ENCODE data around the gene HOXB3. TPM values are rescaled to one million over a fixed set of nuclear protein-coding genes. Genes with fewer than 3 reads are reported as not detected.

The HOXB3 gene
- total RNA-seq, 4 donors from 2014 or later = 4.0 to 12.4 (median 4.9) TPM

- TF ChIP-seq CTCF (IDR thresholded peaks at IDR 0.05; ENCODE audit: low read depth) = no peak
These were observed 18.8 kb downstream of the HOXB3 start for GRCh38 chr17:48571024-48571818.

GRCh38 chr17:48570325-48571023 is 19.6 kb downstream of the HOXB3 start:
- TF ChIP-seq CTCF (IDR thresholded peaks at IDR 0.05; ENCODE audit: low read depth) = no peak

GRCh38 chr17:48569674-48570324 is 20.2 kb downstream of the HOXB3 start:
- no peak for TF ChIP-seq CTCF (IDR thresholded peaks at IDR 0.05; ENCODE audit: low read depth)

- TF ChIP-seq CTCF (IDR thresholded peaks at IDR 0.05; ENCODE audit: low read depth) = no peak
These were observed 20.8 kb downstream of the HOXB3 start for GRCh38 chr17:48569240-48569582.

- no peak for TF ChIP-seq CTCF (IDR thresholded peaks at IDR 0.05; ENCODE audit: low read depth)
These were observed 21.4 kb downstream of the HOXB3 start for GRCh38 chr17:48568499-48569239.

- TF ChIP-seq CTCF (IDR thresholded peaks at IDR 0.05; ENCODE audit: low read depth) = no peak
These were observed 22.2 kb downstream of the HOXB3 start for GRCh38 chr17:48567646-48568354.

Measured in subcutaneous adipose tissue (tissue), 4 donors.